HG02759 (cell line): ENCODE measurements around the gene KSR2.

Source experiments
- ATAC-seq: cut with Tn5 transposase; IDR thresholded peaks from one replicate; pipeline ENCODE4 v1.9.1; 2021; ENCODE audit warnings: mild to moderate bottlenecking, moderate library complexity; ENCODE audit not compliant: unreplicated experiment

KSR2 gene

GRCh38 chr12:117508468-117508867, 460.3 kb downstream of the KSR2 start:
- no peak for ATAC-seq

DNA sequence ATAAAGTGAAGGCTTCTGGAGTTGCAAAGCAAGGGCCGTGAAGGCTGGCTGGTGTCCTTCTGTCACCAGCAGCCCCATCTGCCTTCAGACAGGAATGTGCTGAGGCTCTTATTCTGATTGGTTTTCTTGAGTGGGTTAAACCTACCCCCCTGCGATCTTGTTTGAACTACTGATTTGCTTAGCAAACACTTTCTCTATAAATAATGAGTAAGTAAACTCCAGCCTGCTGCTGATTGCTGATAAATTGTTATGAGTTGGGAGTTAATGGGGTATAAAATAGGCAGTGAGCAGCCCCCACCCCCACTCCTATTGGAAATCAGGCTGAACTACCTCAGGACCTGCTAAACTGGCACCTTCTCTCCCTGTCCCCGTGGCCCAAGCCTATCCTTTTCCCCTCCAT, 461.2 kb downstream of the KSR2 start:
- no peak for ATAC-seq

DNA sequence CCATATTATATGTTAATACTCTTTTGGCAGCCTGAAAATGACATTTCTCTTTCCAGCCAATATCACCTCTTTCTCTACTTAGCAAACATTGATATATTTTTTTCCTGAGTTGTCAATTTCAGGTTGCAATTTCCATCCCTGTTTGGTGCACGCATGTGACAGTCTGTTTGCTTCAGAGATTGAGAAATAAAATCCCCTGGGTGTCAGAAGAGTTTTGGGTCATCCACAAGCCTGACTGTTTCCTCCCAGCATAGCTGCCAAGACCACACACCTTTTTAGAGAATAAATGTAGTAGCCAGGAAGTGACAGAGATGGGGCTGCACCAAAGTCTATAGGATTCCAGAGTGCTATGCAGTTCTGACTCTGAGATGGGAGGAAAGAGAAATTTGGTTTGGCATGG, 462.5 kb downstream of the KSR2 start:
- no peak for ATAC-seq

- ATAC-seq: no peak
Measured at GRCh38 chr12:117502633-117503032, 466.2 kb downstream of the KSR2 start.

DNA sequence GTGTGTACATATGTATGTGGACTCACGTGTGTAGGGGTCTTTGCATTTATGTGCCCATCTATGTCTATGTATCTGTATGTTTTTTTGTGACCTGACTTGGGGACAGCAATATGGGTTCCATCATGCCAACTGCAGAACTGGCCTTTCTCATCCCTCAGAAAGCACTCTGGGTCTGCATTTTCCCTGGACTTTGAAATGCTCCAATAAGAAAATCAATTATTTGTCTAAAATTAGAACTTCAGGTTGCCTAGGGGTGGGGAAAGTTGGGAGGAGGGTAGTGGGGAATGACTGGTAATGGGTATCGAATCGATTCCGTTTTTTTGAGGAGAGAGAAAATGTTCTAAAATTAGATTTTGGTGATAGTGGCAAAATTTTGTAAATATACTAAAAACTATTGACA, 466.6 kb downstream of the KSR2 start:
- no peak for ATAC-seq

GRCh38 chr12:117501076-117501869, 467.5 kb downstream of the KSR2 start:
- ATAC-seq: no peak

- ATAC-seq: no peak
Measured at GRCh38 chr12:117499759-117500485, 468.9 kb downstream of the KSR2 start.

- no peak for ATAC-seq
Measured at GRCh38 chr12:117498880-117499279, 469.9 kb downstream of the KSR2 start.

DNA sequence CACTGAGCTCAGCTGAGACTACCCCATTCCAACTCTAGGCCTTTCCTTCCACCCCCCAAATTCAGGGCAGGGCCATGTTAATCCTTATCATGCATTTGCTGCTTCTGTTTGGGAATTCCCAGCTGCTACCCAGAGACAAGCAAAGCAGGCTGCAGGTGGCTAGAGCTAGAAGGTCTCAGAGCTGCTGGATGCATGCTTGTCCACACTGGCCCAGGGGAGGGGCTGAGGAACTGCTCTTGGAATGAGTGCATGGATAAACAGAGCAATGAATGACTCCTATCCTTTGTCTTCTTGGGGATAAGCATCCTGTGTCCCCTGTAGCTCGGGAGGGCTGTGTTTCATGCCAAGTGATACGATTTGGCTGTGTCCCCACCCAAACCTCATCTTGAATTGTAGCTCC, 470.5 kb downstream of the KSR2 start:
- no peak for ATAC-seq

DNA sequence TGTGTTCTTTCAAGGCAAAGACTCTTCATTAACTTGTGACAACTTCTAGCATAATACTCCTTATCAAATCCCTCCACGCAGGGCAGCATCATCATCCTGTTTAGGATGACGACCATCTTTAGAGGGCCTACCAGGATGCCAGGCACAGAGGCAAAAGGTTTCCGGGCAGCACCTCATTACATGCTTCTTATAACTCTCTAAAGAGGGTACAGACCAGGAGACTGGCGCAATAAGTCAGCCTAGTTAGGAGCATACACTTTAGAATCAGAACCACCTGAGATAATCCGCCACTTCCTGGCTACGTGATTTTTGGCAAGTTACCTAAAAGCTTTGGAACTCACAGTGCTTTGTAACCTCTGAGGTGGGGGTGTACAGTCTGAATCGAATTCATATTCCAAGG, 471.4 kb downstream of the KSR2 start:
- no peak for ATAC-seq

GRCh38 chr12:117494833-117495655, 473.7 kb downstream of the KSR2 start:
- ATAC-seq: no peak

DNA sequence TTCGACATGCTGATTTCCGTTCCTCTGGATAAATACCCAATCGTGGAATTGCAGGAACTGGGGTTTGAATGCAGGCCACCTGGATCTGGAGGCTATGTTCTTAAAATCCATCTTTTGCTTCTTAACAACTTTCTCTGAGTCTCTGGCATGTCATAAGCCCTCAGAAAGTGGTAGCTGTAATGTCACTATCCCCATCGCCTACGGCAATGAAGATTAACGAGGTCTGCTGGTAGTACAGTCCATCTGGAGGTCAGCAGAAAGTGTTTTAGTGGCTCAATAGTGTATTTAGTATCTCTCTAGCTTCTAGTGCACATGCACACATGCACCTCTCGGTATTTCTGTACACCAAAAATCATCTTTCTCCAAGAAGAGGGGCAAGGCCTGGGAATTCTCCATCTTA, 477.1 kb downstream of the KSR2 start:
- no peak for ATAC-seq

GRCh38 chr12:117490130-117490529, 478.7 kb downstream of the KSR2 start:
- no peak for ATAC-seq

- no peak for ATAC-seq
Measured at GRCh38 chr12:117489671-117490070, 479.1 kb downstream of the KSR2 start.

GRCh38 chr12:117486840-117487659, 481.7 kb downstream of the KSR2 start:
- ATAC-seq: no peak

GRCh38 chr12:117485984-117486839, 482.6 kb downstream of the KSR2 start:
- ATAC-seq: no peak

DNA sequence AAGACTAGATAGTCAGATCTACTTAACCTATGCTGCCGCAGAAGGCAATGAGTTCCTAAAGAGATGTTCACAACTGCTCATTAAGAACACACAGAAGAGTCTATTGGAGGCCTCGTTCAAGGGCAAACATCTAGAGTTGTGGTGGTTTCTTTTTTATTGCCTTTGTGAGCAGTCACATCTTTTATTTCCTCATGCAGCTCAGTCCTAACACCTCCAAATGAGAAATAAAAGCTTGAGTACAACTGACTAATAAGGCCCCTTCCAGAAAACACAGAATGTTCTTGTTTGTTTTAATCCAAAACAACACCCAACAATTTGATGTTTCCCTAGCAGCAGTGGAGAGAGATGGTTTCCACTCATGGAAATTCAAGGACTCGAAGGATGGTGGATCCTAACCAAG, 483.9 kb downstream of the KSR2 start:
- ATAC-seq: no peak

- no peak for ATAC-seq
Measured at GRCh38 chr12:117483501-117483900, 485.3 kb downstream of the KSR2 start.

DNA sequence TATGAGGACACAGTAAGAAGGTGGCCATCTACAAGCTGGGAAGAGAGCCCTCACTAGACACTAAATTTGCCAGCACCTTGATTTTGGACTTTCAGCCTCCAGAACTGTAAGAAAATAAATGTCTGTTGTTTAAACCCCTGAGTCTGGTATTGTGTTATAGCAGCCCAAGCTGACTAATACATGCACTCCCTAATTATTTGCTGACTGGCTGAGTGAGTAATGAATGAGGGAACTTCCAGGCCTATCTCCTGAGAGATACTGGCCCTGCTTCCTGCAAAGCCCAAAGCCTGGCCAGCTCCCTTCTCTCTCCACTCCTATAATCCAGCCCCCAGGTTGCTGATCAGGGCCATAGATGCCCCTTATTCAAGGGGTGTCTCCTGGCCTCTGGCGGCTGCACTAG, 487.3 kb downstream of the KSR2 start:
- ATAC-seq: no peak

DNA sequence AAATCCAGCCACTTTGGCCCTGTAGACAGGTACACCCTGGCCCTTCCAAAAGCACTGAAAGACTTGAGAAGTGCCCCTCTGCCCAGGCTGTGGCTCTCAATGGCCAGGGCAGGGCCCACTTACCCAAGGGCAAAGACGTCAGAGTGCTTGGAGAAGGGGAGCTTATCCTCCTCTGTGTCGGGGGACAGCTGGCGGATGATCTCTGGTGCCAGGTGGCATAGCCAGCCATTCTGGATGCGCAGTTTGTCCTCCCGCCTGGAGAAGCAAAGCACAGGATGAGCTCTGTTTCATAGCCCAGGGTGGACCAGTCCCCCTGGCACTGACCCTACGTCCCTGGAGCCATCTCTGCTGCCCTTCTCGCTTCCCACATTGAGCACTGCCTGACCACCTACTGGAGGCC, 492.4 kb downstream of the KSR2 start:
- ATAC-seq: no peak
